ENCODE data around the gene SUPT3H.
"Not testable (repeated sequence)": the region's sequence is repeated elsewhere in the genome, so short reads cannot be mapped to it uniquely, and the experiment has no call there.

The SUPT3H gene

GRCh38 chr6:45044510-45045252 is 333.1 kb downstream of the SUPT3H start:
- no peak for DNase-seq

DNA sequence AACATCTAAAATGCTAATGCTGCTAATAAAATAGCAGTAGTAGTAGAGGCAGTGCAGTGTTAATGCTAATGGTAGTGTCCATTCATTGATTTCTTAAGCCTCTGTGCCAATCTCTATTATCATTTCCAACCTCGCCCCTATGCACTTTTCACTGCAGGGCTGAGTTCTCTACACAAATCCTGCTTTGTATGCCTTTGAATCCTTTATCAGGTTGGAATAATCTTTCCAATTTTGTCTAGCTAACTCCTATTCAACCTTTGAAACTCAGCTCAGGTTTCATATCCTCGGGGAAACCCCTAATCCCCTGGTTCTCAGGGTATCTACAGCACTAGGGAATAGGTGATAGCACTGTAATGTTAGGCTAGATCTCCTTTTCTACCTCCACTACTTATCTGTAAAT is 333.6 kb downstream of the SUPT3H start:
- no peak for DNase-seq

- not testable (repeated sequence) for DNase-seq
These were observed 335.1 kb downstream of the SUPT3H start for GRCh38 chr6:45042673-45043072.

- DNase-seq: no peak
These were observed 339.5 kb downstream of the SUPT3H start for GRCh38 chr6:45038226-45038625.

GRCh38 chr6:45036103-45036502 is 341.6 kb downstream of the SUPT3H start:
- no peak for DNase-seq

GRCh38 chr6:45032426-45032825 is 345.3 kb downstream of the SUPT3H start:
- no peak for DNase-seq

DNA sequence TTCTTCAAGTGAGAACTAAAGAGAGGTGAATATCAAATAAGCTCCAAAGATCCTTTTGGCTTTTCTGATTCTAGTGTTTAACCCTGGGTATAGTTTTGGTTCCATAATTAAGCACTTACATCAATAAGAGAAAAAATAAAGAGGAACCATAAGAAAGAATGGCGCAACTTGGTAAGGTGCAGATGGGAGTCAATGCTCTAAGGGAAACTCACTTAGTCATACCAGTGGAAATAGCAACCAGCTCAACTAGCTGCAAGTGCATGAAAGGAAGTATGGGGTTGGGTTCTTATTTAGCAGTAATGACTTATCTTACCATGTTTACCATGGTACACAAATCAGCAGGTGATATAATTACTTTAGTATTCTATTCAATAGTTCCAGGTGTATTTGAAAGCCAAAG is 346.1 kb downstream of the SUPT3H start:
- DNase-seq: no peak

- no peak for DNase-seq
These were observed 350.6 kb downstream of the SUPT3H start for GRCh38 chr6:45027126-45027525.

GRCh38 chr6:45026003-45026516 is 351.7 kb downstream of the SUPT3H start:
- no peak for DNase-seq

DNA sequence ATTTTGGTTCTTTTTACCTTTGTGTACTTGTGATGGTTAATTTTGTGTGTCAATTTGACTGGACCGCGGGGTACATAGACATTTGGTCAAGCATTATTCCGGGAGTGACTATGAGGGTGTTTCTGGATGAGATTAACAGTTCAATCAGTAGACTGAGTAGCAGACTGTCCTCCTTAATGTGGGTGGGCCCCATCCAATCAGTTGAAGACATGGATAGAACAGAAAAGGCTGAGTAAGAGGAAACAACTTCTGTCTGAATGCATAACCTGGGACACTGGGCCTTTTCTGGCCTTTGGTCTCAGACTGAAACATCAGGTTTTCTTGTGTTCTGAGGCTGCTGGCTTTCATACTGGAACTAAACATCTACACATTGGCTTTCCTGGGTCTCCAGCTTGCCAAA is 353.1 kb downstream of the SUPT3H start:
- no peak for DNase-seq

GRCh38 chr6:45021676-45022075 is 356.1 kb downstream of the SUPT3H start:
- no peak for DNase-seq

DNA sequence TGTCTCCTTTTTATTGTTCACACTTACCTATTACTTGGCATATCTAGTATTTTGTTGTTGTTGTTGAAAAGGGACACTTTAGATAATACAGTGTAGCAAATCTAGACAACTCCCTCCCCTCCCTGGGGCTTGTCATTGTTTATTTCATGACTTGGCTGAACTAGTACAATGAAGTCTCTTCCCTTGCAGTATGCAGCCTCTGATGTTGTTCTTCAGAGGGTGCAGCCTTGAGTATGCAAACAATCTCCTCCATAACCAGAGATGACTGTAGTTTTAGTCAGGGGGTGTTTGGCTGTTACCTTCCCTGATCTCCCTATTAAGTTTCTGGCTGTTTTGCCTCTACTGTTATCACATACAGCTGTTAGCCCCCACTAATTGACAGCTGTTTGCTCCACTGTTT is 365.0 kb downstream of the SUPT3H start:
- no peak for DNase-seq

- no peak for DNase-seq
These were observed 368.2 kb downstream of the SUPT3H start for GRCh38 chr6:45009576-45009975.

DNA sequence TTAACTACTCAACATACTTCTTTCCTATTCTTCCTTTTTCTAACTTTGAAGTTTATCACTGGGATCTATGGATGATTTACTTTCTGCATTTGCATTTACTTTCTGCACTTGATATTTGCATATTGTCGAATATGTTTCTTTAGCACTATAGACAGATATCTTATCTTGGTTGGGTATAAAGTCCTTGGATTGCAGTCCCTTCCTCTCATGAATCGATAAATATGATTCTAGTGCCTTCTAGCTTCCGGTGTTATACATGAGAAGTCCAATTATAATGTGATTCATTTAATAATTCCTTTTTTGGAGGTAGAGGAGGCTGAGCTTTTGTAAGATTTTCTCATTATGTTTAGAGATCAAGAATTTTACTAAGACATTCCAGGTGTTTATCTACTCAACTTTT is 370.8 kb downstream of the SUPT3H start:
- DNase-seq: no peak

- no peak for DNase-seq
These were observed 373.8 kb downstream of the SUPT3H start for GRCh38 chr6:45003961-45004360.

DNA sequence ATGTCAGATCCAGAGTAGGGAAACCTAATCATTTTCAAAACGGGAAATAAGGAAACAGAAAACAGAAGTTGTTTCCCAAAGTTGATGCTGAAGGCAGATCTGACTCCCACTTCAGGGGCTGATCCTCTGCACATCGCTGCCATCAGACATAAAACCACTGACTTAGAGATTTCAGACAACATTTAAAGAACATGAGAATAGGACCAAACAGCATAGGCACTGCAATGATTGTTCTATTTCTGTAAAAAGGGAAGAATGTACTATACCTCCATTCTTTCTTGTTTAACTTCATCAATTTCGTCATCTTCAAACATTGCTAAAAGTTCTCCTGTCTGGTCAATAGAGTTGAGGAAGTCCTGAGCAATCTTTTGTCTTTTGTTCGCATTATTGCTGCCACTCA is 374.3 kb downstream of the SUPT3H start:
- no peak for DNase-seq

- no peak for DNase-seq
These were observed 375.2 kb downstream of the SUPT3H start for GRCh38 chr6:45002390-45003105.

GRCh38 chr6:45001663-45002062 is 376.1 kb downstream of the SUPT3H start:
- DNase-seq: no peak

DNA sequence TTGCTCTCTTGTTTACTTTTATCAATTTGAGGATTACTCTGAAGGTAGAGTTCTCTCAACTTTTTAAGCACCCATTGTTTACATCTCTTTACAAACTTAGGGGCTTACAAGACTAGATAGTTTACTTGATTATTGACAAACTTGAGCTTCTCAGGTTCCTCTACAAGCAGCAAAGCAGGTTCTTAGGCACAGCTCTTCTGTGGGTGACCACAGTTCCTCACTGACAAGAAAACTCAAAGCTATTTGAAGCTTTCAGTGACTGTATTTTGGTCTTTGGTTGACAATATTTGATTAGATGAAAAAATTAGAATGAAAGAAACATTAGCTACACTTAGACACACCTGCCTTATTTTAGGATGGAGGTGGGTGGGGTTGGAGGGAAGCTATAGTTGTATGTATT is 376.9 kb downstream of the SUPT3H start:
- no peak for DNase-seq

DNA sequence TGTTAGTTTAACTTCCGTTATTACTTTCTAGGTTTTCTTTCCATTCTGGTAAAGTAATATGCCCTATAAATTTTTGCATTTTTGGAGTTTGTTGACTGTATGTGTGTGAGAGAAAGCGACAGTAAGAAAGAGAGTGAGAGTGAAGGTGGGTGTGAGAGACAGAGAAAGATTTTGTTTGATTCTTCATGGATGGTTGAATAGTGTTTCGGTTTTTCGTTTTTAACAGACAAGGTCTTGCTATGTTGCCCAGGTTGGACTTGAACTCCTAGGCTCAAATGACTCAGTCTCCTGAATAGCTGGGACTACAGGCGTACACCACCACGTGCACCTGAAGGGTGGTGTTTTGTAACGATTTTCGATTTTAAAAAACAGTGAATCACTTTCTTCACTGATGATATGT is 378.7 kb downstream of the SUPT3H start:
- no peak for DNase-seq

- no peak for DNase-seq
These were observed 382.1 kb downstream of the SUPT3H start for GRCh38 chr6:44995486-44996132.

DNA sequence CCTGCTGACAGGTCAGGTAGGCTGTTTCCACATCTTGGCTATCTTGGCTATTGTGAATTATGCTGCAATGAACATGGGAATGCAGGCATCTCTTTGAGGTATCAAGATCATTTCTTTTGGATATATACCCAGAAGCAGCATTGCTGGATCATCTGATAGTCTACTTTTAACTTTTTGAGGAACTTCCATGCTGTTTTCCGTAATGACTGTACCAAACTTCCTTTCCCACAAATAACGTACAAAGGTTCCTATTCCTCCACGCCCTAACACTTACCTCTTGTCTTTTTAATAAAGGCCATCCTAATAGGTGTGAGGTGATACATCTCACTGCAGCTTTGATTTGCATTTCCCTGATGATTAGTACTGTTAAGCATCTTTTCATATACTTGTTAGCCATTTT is 388.3 kb downstream of the SUPT3H start:
- no peak for DNase-seq

DNA sequence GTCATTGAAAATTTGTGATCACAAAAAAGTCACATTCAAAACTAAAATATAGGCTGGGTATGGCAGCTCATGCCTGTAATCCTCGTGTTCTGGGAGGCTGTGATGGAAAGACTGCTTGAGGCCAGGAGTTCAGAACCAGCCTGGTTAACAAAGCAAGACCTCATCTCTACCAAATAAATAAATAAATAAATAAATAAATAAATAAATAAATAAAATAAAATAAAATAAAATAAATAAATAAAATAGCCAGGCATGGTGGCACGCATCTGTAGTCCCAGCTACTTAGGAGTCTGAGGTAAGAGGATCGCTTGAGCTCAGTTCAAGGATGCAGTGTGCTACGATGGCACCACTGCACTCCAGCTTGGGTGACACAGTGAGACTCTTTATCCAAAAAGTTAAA is 392.7 kb downstream of the SUPT3H start:
- no peak for DNase-seq

Data from NCI-H2171 (cell line).